ENCODE measurements around the gene ANKRD40CL.
A peak's percentile ranks its signal among the peaks of the same experiment; 100 is the strongest.

The ANKRD40CL gene

DNA sequence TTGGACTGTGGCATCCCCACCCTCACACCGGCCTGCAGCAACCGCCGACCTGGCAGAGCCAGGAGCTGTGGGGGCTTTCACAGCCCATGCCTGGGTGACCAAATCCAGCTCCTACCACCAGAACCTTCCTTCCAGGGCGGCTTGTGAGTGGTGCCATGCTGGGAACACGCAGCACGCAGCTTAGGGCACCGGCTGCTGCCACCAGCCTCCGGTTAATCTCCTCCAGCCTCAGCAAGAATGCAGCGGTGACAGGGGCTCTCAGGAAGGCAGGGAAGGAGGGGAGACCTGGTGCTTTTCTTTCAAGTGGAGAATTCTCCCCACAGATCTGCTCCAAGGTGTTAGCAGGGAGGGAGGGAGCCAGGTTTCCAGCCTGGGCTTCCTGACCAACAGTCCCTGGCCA is 32.3 kb upstream of the ANKRD40CL start:
- Mint-ChIP-seq H3K4me1 (ENCODE audit: low read depth) (peaks cover 7% of the 10 kb centered on the region), H3K4me3 (no peak overlapping the region), H3K36me3 (ENCODE audit: low read depth) (no peaks in the 10 kb centered on the region), H3K27ac (no peak overlapping the region), H3K9me3 (no peaks in the 10 kb centered on the region), H3K27me3 (no peaks in the 10 kb centered on the region)
- intact Hi-C loops (cut with micrococcal nuclease): no loop called here

DNA sequence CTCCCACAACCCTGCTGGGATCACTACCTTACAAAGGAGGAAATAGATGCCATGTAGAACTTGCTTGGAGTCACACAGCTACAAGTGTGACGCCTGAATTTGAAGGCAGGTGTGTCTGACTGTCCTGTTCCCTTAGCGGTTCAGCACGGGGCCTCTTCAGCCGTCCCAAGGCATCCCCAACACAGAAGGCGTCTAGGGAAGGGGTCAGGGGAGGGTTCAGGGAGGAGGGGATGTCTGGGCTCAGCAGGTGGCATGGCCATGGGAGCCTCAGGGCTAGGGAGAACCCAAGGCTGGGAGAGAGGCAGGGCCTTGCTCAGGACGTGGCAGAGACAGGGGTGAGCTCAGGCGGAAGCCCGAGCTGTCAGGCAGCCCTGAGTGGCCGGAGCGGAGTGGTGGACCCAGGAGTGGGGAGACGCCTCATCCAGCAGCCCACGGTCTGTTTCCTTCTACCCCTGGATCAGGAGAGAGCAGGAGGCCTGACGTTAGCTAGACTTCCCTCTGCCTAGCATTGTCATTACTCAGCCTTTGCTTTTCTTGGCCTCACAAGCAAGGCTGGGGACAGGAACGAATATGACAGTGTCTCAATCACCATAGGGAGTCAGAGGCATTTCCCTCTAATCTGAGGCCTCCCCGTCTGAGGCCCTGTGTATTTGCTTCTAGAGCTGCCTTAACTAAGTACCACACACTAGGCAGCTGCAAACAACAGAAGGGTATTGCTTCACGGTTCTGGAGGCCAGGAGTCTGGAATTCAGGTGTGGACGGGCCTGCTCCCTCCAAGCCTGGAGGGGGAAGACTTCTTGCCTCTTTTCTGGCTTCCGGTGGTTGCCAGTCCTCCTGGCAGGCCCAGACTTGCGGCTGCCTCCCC is 31.3 kb upstream of the ANKRD40CL start:
- intact Hi-C loops (cut with micrococcal nuclease): no loop called here
- H3K27ac Mint-ChIP-seq: no peak overlapping the region
- no peaks in the 10 kb centered on the region for H3K9me3 Mint-ChIP-seq
- no peaks in the 10 kb centered on the region for H3K27me3 Mint-ChIP-seq
- no peaks in the 10 kb centered on the region for H3K36me3 Mint-ChIP-seq (ENCODE audit: low read depth)
- H3K4me3 Mint-ChIP-seq: no peak overlapping the region
- peaks cover 8% of the 10 kb centered on the region for H3K4me1 Mint-ChIP-seq (ENCODE audit: low read depth)

DNA sequence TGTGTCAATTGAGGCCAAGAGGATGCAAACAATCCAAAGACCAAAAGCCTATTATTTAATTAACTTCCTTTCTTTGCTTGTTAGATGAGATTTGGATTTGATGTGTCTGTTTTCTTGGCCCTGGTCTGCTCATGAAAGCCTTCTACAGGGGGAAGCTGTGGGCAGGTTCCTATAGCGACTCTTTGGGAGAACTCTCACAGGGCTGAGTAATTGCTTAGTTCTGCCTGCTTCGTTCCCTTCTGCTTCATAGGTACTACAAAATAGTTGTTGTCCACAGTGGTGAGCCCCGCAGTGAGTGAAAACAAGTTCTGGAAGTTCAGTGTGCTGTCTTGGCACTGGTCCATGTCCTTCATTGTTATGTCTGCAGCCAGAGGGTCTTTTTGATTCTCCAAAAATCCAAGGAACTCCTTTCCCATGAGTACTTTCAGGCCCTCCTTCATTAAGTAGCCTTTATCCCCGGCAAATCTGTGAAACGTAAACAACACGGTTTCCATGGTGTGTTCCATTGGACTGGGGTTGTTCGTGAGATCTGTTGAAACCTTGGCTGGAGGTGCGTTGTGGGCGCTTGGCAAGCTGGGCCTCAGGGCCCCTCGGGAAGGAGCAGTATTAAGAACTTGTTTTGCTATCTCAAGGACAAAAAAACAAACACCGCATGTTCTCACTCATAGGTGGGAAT is 30.0 kb upstream of the ANKRD40CL start:
- Mint-ChIP-seq H3K36me3 (ENCODE audit: low read depth) (no peaks in the 10 kb centered on the region), H3K9me3 (no peaks in the 10 kb centered on the region), H3K4me1 (ENCODE audit: low read depth) (peaks cover 22% of the 10 kb centered on the region), H3K4me3 (no peak overlapping the region), H3K27ac (no peak overlapping the region), H3K27me3 (no peaks in the 10 kb centered on the region)
- intact Hi-C loops (cut with micrococcal nuclease): no loop called here

DNA sequence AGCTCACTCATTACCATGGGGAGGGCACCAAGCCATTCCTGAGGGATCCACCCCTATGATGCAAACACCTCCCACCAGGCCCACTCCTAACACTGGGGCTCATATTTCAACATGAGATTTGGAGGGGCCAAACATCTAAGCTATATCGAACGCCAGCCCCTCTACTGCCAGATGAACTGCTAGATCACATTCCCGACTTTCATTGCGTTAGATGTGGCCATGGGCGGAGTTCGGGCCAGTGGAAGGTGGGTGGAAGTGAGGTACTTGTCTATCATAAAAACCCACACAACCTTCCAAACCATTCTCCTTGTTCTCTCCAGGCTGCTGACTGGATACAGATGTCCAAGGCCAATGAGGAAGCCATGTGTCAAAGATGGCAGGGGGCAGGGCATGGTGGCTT is 27.0 kb upstream of the ANKRD40CL start:
- no peaks in the 10 kb centered on the region for H3K27me3 Mint-ChIP-seq
- intact Hi-C loops (cut with micrococcal nuclease): no loop called here
- H3K9me3 Mint-ChIP-seq: no peaks in the 10 kb centered on the region

DNA sequence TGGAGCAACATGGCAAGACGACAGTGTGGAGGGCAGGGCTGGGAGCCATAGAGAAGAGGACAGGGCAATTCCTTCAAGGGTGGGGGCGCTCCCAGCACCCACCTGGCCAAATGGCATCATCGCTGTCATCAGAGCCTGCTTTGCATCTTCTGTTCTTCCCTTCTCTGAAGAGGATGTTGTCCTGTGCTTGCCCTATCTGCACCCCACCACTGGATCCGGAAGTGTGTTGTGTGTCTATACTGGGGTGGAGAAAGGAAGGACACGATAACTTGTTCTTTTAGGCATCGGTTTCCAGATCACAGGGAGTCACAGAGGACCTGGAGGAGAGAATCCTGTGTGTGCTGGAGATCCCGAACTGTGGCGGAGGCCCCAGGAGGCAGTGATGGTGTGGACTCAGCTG is 25.7 kb upstream of the ANKRD40CL start:
- no peaks in the 10 kb centered on the region for H3K36me3 Mint-ChIP-seq (ENCODE audit: low read depth)
- peaks cover 36% of the 10 kb centered on the region for H3K4me1 Mint-ChIP-seq (ENCODE audit: low read depth)
- peak overlapping the region; percentile 69 for H3K27ac Mint-ChIP-seq
- no peaks in the 10 kb centered on the region for H3K9me3 Mint-ChIP-seq
- intact Hi-C loops (cut with micrococcal nuclease): no loop called here
- no peaks in the 10 kb centered on the region for H3K27me3 Mint-ChIP-seq
- no peak overlapping the region for H3K4me3 Mint-ChIP-seq

More for the DNA sequence above, 27.0 kb upstream of the ANKRD40CL start:
- no peak overlapping the region for H3K27ac Mint-ChIP-seq
- H3K4me1 Mint-ChIP-seq (ENCODE audit: low read depth): peaks cover 34% of the 10 kb centered on the region
- no peaks in the 10 kb centered on the region for H3K36me3 Mint-ChIP-seq (ENCODE audit: low read depth)
- H3K4me3 Mint-ChIP-seq: no peak overlapping the region

DNA sequence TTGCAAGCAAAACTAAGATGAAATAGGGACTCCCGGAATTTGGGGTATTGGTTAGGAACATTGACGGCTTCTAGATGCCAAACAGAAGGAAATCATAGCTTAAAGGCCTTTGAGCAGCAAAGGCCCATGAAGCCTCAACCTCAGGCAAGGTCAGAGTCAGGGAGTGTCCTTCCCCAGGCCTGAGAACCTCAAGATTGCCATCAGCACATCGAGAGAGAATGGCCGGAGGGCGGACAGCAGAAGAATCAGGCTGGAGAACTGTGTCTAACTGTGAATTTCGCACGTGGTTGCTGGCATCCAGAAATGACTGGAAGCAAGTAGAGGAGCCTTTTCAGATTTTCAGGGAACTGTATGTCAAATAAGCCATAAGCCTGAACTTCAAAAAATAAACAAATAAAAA is 24.8 kb upstream of the ANKRD40CL start:
- peaks cover 39% of the 10 kb centered on the region for H3K4me1 Mint-ChIP-seq (ENCODE audit: low read depth)

DNA sequence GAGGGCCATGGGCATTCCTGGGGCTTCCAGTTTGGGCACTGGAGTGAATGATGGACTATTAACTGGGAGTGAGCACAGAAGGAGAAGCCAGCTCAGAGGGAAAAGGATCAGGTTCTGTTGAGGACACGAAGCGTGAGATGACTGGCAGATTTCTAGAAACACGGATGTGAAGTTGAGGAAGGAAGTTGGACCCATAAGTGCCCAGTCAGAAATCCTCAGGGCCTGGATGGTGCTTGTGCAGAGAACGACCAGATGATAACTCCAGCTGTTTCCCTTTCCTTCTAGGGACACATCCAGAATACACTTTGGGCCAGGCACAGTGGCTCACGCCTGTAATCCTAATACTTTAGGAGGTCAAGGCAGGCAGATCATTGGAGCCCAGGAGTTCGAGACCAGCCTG is 23.3 kb upstream of the ANKRD40CL start:
- Mint-ChIP-seq H3K36me3 (ENCODE audit: low read depth) (no peaks in the 10 kb centered on the region), H3K27me3 (no peaks in the 10 kb centered on the region), H3K4me3 (no peak overlapping the region), H3K9me3 (no peaks in the 10 kb centered on the region), H3K27ac (peak overlapping the region; percentile 72), H3K4me1 (ENCODE audit: low read depth) (peaks cover 39% of the 10 kb centered on the region)
- intact Hi-C loops (cut with micrococcal nuclease): no loop called here

More for the DNA sequence above, 24.8 kb upstream of the ANKRD40CL start:
- intact Hi-C loops (cut with micrococcal nuclease): no loop called here
- Mint-ChIP-seq H3K4me3 (no peak overlapping the region), H3K9me3 (no peaks in the 10 kb centered on the region), H3K27ac (no peak overlapping the region), H3K27me3 (no peaks in the 10 kb centered on the region), H3K36me3 (ENCODE audit: low read depth) (no peaks in the 10 kb centered on the region)

DNA sequence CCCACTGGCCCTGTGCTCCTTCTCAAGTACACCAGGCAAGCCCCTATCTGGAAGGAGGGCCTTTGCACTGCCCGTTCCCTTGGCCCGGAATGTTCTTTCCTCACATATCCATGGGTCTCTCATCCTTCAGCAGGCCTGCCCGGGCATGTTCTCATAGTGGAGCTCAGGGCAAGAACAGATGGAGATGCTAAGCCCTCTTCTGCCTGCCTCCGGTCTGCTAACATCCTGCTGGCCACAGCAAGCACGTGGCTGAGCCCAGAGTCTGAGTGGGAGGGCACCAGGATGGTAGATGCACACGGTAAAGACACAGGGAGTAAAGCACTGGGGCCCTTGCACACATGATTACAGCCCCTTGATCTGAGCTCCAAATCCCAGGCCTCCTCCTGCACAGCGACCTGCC is 19.8 kb upstream of the ANKRD40CL start:
- Mint-ChIP-seq H3K4me1 (ENCODE audit: low read depth) (peaks cover 23% of the 10 kb centered on the region), H3K27ac (no peak overlapping the region), H3K4me3 (no peak overlapping the region), H3K27me3 (peaks cover 5% of the 10 kb centered on the region), H3K9me3 (no peaks in the 10 kb centered on the region), H3K36me3 (ENCODE audit: low read depth) (no peaks in the 10 kb centered on the region)
- intact Hi-C loops (cut with micrococcal nuclease): no loop called here

DNA sequence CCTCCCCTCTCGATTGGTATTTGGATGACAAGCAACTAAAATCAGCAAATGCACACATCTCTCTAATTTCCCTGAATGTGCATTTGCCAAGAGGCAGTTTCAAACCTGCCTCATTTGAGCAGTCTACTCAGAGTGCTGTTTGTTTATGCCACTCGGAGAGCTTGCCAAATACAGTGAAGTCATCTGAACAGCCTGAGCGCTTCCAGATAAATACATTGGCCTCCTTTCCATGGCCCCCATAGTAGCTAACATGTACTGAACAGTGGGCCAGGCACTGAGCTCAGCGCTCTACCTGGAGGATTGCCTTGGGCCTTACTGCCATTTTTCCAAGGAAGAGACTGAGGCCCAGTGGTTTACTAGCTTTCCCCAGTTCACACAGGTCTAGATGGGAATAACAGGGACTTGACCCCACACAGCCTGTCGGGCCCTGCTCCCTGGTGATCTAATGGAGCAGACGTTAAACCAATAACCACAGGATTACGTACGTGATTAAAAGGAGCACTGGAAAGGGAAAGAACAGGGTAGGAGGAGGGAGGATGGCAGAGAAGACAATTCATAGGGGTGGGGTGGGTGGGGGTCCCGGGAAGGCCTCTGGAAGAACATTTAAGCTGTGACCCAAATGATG is 18.7 kb upstream of the ANKRD40CL start:
- Mint-ChIP-seq H3K27ac (no peak overlapping the region), H3K36me3 (ENCODE audit: low read depth) (no peaks in the 10 kb centered on the region), H3K9me3 (no peaks in the 10 kb centered on the region), H3K4me1 (ENCODE audit: low read depth) (peaks cover 17% of the 10 kb centered on the region), H3K4me3 (no peak overlapping the region), H3K27me3 (peaks cover 14% of the 10 kb centered on the region)
- intact Hi-C loops (cut with micrococcal nuclease): no loop called here

DNA sequence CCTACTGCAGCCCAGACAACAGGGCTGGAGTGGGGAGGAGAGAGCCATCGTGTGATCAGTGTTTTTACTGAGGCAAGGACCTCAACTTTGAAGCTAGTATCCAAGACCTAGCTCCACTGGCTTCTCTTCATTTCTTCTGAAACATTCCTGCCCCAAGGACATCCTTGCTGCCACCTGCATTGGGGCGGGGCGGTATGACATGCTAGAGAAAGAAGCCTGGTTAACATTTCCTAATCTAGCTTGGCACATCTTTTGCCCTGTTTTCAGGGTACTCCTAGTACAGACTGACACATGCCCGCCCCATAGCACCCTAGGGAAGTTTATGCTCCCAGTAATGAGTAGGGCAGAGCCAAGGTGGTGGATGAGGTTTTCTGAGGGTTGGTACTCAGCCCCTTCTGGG is 17.8 kb upstream of the ANKRD40CL start:
- Mint-ChIP-seq H3K27ac (no peak overlapping the region), H3K27me3 (peaks cover 15% of the 10 kb centered on the region), H3K4me1 (ENCODE audit: low read depth) (peaks cover 7% of the 10 kb centered on the region), H3K36me3 (ENCODE audit: low read depth) (no peaks in the 10 kb centered on the region), H3K9me3 (no peaks in the 10 kb centered on the region), H3K4me3 (no peak overlapping the region)
- intact Hi-C loops (cut with micrococcal nuclease): no loop called here

DNA sequence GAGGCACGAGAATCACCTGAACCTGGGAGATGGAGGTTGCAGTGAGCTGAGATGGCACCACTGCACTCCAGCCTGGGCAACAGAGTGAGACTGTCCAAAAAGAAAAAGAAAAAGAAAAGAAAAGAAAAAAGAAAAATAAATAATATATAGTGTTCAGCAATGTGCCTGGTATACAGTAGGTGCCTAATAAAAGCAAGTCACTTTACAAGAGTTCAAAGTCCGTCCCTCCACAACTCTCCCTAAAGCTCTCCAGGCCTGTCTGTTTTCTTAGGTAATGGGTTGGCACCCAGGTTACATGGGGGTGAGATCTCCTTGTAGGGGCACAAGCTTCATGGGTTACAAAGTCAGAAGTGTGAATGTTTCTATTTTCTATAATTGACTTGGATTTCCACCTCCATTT is 16.6 kb upstream of the ANKRD40CL start:
- no peaks in the 10 kb centered on the region for H3K36me3 Mint-ChIP-seq (ENCODE audit: low read depth)

DNA sequence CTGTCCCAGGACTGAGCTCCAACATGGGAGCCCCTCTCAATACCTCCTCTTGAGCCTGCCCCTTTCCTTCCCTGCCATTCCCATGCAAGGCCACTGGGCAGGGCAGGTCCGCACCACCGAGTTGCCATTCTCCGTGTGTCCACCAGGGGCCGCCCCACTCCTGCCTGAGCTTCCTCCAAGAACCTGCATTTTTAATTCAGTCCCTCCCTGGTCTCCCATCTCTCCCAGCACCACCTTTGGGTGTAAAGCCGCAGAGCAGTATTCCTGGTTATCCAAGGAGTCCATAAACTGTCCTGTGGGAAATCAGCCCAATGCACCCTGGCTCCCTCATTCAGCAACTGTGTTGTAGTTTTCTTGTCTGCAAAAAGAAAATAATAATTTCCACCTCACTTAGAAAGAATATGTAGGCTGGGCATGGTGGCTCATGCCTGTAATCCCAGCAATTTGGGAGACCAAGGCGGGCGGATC is 15.9 kb upstream of the ANKRD40CL start:
- intact Hi-C loops (cut with micrococcal nuclease): loop anchor here (1.0 to 5.0 kb wide), 3 partner anchors 34 to 174 kb away; no protein-coding TSS in a partner anchor
- no peaks in the 10 kb centered on the region for H3K36me3 Mint-ChIP-seq (ENCODE audit: low read depth)
- H3K4me3 Mint-ChIP-seq: no peak overlapping the region
- H3K4me1 Mint-ChIP-seq (ENCODE audit: low read depth): peaks cover 5% of the 10 kb centered on the region
- H3K27me3 Mint-ChIP-seq: peaks cover 15% of the 10 kb centered on the region
- no peaks in the 10 kb centered on the region for H3K9me3 Mint-ChIP-seq
- no peak overlapping the region for H3K27ac Mint-ChIP-seq

More for the DNA sequence above, 16.6 kb upstream of the ANKRD40CL start:
- intact Hi-C loops (cut with micrococcal nuclease): loop anchor here (1.0 to 5.0 kb wide), 3 partner anchors 33 to 173 kb away; no protein-coding TSS in a partner anchor
- H3K27ac Mint-ChIP-seq: no peak overlapping the region
- no peaks in the 10 kb centered on the region for H3K9me3 Mint-ChIP-seq
- H3K4me1 Mint-ChIP-seq (ENCODE audit: low read depth): peaks cover 5% of the 10 kb centered on the region
- H3K27me3 Mint-ChIP-seq: peaks cover 15% of the 10 kb centered on the region
- no peak overlapping the region for H3K4me3 Mint-ChIP-seq

DNA sequence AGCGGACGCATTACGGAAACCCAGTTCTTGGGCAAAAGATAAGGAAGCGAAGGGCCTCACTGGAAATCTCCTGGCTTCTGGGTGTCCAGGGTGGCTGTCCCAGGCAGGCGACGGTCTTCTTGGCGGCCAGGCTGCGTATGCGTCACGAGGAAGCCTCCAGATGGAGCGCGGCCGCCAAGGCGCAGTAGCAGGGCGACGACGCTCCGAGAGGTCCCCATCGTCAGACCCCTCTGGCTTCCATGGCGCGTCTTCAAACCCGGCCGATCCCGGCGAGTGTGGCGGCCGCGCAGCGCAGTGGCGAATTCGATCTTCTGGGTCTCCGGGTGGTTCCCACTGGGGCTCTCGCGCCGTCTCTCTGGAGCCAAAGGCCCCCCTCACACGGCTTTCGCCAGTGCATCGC is 13.8 kb upstream of the ANKRD40CL start:
- Mint-ChIP-seq H3K9me3 (no peaks in the 10 kb centered on the region), H3K36me3 (ENCODE audit: low read depth) (no peaks in the 10 kb centered on the region), H3K4me1 (ENCODE audit: low read depth) (no peaks in the 10 kb centered on the region), H3K27ac (no peak overlapping the region), H3K27me3 (peaks cover 15% of the 10 kb centered on the region), H3K4me3 (peak overlapping the region; percentile 28)
- intact Hi-C loops (cut with micrococcal nuclease): loop anchor here (5.0 kb wide), 1 partner anchor 176 kb away; no protein-coding TSS in a partner anchor

All from dendritic cell treated with granulocyte-macrophage colony-stimulating factor and Interleukin-4, amounts not matched to agents 40 ng/mL and 50 ng/mL, for 4 days (primary cell).